GM21423 (cell line): ENCODE results near the gene FGD5.
A peak's percentile ranks its signal among the peaks of the same experiment; 100 is the strongest.

Experiments used
- ATAC-seq: cut with Tn5 transposase; IDR thresholded peaks from one replicate; pipeline ENCODE4 v1.9.1; 2021; ENCODE audit warnings: mild to moderate bottlenecking, moderate library complexity; ENCODE audit not compliant: unreplicated experiment

Gene FGD5

GRCh38 chr3:14872706-14873105 is 53.9 kb downstream of the FGD5 start:
- ATAC-seq: no peak

- no peak for ATAC-seq
Measured at GRCh38 chr3:14874784-14875183, 56.0 kb downstream of the FGD5 start.

GRCh38 chr3:14875411-14876175 is 56.8 kb downstream of the FGD5 start:
- no peak for ATAC-seq

GRCh38 chr3:14876921-14877333 is 58.2 kb downstream of the FGD5 start:
- no peak for ATAC-seq

GRCh38 chr3:14877469-14877868 is 58.7 kb downstream of the FGD5 start:
- no peak for ATAC-seq

GRCh38 chr3:14879211-14879874 is 60.6 kb downstream of the FGD5 start:
- ATAC-seq: no peak

- no peak for ATAC-seq
Measured at GRCh38 chr3:14880447-14881106, 61.8 kb downstream of the FGD5 start.

- ATAC-seq: no peak
Measured at GRCh38 chr3:14883226-14883625, 64.5 kb downstream of the FGD5 start.

GRCh38 chr3:14884665-14885064 is 65.9 kb downstream of the FGD5 start:
- no peak for ATAC-seq

- ATAC-seq: no peak
Measured at GRCh38 chr3:14885307-14885706, 66.5 kb downstream of the FGD5 start.

GRCh38 chr3:14886101-14886500 is 67.3 kb downstream of the FGD5 start:
- no peak for ATAC-seq

- ATAC-seq: no peak
Measured at GRCh38 chr3:14889205-14889604, 70.4 kb downstream of the FGD5 start.

GRCh38 chr3:14889943-14890342 is 71.2 kb downstream of the FGD5 start:
- no peak for ATAC-seq

GRCh38 chr3:14890476-14890875 is 71.7 kb downstream of the FGD5 start:
- peak; percentile 53 for ATAC-seq

- ATAC-seq: no peak
Measured at GRCh38 chr3:14891135-14892132, 72.7 kb downstream of the FGD5 start.

- ATAC-seq: no peak
Measured at GRCh38 chr3:14892226-14892625, 73.5 kb downstream of the FGD5 start.

- no peak for ATAC-seq
Measured at GRCh38 chr3:14894085-14894484, 75.3 kb downstream of the FGD5 start.

- ATAC-seq: no peak
Measured at GRCh38 chr3:14897266-14897665, 78.5 kb downstream of the FGD5 start.

- ATAC-seq: no peak
Measured at GRCh38 chr3:14898929-14899328, 80.2 kb downstream of the FGD5 start.

- no peak for ATAC-seq
Measured at GRCh38 chr3:14899993-14900618, 81.3 kb downstream of the FGD5 start.
